Endometrial microvascular endothelial cells (primary cell): ENCODE data around the gene ENC1. TPM values are rescaled to one million over a fixed set of nuclear protein-coding genes. Genes with fewer than 3 reads are reported as not detected.
"Not testable (repeated sequence)": the region's sequence is repeated elsewhere in the genome, so short reads cannot be mapped to it uniquely, and the experiment has no call there.

Source experiments
- in situ Hi-C: cut with HindIII; loops from 2 replicates; pipeline ENCODE4 v1.10.0; 2017; ENCODE audit warnings: low sequenced_read_pairs, low pct_unique_long_range_greater_than_20kb; ENCODE audit errors: inconsistent ontology term
- total RNA-seq: library from RNA; depleted of rRNA; stranded (reverse); fragments of >200 nt; gene quantifications from one replicate; pipeline ENCODE4 v1.2.3, GENCODE V29; 2015; ENCODE audit errors: inconsistent ontology term

The ENC1 gene, protein sequence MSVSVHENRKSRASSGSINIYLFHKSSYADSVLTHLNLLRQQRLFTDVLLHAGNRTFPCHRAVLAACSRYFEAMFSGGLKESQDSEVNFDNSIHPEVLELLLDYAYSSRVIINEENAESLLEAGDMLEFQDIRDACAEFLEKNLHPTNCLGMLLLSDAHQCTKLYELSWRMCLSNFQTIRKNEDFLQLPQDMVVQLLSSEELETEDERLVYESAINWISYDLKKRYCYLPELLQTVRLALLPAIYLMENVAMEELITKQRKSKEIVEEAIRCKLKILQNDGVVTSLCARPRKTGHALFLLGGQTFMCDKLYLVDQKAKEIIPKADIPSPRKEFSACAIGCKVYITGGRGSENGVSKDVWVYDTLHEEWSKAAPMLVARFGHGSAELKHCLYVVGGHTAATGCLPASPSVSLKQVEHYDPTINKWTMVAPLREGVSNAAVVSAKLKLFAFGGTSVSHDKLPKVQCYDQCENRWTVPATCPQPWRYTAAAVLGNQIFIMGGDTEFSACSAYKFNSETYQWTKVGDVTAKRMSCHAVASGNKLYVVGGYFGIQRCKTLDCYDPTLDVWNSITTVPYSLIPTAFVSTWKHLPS
- total RNA-seq: 36.7 TPM

DNA sequence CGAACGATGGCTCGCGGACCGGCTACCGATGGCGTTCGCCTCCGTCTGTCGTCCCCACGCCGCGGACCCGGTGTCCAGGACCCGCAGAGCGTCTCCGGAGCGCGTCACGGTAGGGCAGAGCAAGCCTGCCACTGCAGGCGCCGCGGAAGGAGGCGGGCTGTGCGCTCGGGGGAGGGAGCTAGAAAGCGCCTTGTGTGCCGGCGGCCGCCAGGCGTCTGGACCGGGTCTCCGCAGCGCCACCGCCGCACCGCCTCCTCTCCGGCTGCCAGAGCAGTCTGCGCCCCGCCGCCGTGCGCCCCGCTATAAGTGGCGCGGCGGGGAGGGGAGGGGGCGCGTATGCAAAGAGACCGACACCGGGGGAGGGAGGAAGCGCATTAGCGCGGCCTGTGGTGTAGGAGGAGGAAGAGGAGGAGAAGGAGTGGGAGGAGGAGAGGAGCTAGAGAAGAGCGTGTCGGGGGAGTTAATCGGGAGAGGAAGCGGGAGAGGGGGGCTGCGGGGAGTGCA, at the start of gene ENC1:
TSS of gene ENC1 (minus strand) at position 279 of the 504 bp plus-strand sequence. CDS start 4,243 bp downstream, outside the sequence.
- in situ Hi-C loops: no loop called here

DNA sequence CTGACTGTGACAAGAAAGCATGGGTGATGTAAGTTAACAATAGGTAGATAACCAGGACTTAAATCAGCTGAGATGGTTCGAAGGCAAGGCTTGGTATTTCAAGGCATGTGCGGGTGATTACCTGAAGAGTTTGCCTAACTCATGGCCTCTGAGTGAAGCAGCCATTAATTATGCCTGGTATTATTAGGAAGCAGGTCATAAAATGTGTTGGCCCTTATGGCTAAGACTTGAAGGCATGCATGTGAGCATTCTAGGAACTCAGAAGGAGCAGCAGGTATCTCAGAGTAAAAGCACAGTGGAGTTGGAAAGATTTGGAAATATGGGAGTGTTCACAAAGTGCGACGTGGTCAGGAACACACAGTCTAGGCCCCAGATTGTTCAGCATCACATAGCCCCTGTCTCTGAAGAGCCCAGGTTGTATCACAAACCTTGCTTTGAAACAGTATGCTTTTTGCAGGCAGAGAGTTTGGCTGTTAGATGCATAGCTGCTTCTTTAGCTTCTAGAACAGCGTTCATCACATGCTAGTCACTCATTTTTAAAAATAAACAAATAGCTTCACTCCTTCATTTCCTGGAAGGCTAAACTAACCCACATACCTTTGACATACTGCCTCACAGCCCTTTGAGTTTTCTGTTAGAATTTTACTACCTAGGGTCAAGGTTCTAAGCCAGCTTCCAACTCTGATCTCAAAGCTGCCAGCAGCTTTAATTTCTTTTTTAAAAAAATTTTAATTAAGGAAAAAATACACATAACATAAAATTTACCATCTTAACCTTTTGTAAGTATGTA, 46.6 kb upstream of the ENC1 start:
- in situ Hi-C loops: no loop called here

DNA sequence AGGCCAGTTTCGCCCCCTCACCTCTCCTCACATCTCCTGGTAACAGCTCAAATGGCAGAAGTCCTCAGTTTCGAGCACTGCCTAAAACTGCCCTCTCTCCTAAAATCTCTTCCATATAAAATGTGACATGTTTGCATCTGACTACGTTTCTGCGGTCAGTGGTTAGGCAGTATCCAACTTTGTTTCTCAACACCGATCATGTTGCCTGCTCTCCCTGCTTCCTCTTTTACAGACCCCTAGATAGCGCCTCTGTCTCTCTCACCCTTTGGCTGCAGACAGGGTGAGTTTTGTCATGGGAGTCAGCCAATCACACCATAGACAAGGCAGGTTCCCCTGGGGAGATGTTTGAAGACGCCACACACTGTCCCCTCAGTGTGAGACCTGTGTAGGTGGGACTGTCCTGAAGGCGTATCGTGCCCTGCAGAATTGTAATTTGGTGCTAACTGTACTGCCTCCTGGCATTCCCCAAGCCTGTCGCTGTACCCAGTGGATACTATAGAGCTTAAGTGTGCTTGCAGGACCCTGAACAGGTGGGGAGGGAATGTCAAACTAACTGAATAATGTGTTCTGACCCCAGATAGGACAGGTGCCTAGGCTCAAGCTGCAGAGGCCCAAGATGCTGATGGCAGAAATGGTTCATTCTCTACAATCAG, 45.6 kb upstream of the ENC1 start:
- in situ Hi-C loops: no loop called here

DNA sequence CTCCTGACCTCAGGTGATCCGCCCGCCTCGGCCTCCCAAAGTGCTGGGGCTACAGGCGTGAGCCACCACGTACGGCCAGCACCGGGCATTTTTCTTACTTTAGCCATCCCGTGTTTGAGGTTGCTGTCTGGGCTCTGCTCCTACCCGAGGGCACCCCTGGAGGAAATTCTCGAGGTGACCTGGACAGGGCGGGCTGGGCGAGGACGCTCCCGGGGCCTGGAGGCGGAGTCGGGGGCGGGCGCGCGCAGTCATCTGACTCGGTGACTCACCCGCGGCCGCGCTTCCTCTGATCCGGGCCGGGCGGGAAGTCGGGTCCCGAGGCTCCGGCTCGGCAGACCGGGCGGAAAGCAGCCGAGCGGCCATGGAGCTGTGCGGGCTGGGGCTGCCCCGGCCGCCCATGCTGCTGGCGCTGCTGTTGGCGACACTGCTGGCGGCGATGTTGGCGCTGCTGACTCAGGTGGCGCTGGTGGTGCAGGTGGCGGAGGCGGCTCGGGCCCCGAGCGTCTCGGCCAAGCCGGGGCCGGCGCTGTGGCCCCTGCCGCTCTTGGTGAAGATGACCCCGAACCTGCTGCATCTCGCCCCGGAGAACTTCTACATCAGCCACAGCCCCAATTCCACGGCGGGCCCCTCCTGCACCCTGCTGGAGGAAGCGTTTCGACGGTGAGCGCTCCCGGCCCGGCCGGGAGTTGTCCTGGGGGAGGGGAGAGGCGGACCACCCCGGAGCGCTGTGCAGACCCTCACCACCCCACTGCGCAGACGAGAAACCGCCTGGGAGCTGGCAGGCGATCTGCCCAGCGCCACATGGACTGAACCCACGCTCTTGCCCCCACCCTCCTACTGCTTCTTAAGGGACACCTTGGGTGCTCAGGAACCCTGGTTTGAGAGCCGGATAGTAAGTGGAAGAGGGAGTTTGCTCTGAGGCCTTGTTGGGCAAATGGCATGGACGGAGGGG, 44.6 kb upstream of the ENC1 start, which contains the start of gene HEXB:
TSS of gene HEXB (plus strand) at position 334 of the 952 bp plus-strand sequence. CDS start at position 362, 28 bp downstream.
- in situ Hi-C loops: no loop called here

DNA sequence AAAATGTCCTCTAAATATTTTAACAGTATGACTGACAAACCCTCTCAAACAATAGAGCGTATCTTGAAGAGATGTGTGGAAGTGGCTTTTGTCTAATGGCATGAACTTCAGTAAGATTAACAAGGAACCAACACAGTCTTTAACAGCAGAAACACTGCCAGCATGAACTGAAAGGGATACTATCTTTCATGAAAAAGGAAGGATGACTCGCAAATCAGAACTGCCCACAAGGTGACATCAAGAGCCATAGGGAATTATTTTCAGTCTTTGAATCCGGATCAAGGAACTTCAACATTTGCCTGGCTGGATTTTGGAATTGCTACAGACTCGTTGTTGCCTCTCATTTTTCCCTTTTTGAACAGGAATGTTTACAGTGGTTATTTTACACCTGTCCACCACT, 39.4 kb upstream of the ENC1 start:
- in situ Hi-C loops: no loop called here

DNA sequence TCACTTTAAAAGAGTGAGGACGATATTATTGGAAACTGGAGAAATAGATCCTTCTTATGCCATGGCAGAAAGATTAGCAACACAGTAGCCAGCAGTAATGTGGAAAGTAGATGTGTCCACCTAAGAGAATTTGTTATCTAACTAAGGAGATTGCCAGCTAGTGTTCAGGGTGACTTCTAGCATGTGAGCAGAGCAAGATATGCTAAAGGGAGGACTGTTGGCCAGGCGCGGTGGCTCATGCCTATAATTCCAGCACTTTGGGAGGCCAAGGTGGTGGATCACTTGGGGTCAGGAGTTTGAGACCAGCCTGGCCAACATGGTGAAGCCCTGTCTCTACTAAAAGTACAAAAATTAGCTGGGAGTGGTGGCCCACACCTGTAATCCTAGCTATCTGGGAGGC, 38.8 kb upstream of the ENC1 start:
- in situ Hi-C loops: not testable (repeated sequence)

DNA sequence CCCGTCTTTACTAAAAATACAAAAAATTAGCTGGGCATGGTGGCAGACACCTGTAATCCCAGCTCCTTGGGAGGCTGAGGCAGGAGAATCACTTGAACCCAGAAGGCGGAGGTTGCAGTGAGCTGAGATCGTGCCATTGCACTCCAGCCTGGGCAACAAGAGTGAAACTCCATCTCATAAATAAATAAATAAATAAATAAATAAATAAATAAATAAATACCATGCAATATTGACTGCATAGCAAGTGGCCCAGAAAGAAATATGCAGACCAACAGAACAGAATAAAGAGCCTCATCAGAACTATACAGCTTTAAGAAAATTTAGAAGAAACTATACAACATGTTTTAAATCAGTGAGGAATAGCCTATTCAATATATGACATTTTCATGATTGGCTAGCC, 37.6 kb upstream of the ENC1 start:
- in situ Hi-C loops: not testable (repeated sequence)

DNA sequence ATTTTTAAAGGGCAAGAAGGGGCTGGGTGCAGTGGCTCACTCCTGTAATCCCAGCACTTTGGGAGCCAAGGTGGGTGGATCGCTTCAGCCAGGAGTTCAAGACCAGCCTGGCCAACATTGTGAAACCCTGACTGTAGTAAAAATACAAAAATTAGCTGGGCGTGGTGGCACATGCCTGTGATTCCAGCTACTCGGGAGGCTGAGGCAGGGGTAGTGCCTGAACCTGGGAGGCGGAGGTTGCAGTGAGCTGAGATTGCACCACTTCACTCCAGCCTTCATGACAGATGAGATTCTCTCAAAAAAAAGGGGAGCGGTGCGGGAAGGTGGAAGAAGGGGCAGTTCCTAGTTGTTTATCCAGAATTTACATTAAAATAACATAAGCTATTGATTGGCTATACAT, 35.9 kb upstream of the ENC1 start:
- in situ Hi-C loops: not testable (repeated sequence)

DNA sequence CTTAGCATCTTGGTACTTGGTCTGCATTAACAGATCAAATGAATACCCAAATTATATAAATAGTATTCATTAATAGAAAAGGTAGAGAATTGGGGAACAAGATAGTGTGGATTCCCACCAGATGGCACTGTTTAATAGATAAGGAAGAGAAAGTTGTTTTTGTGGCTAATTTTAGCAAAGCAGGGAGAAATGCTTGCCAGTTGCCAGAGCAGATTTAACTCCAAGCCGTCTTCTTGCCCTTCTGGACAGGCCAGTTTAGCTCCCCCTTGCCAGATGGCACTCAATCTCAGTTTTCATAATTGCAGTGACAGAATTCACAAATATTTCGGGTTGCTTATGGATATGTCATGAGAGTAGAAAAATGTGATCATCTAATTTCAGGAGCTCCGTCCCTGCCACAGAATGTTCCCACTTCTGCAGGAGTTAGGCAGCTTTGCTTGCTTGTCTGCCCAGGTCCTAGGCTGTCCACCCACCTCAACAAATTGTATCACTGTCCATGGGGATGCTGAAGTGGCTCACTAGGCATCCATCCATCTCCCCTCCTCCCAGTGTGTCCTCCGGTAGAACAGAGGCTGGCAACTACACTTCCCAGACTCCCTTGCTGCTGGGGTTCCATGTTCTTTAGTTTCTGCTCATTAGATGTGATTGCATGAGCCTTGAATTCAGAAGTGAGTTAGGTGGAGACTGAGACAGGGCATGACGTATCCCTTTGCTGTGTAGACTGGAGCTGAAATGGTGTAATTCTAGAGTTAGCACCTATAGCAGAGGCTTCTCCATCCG, 32.7 kb upstream of the ENC1 start:
- in situ Hi-C loops: loop anchor here (25.0 kb wide), 1 partner anchor 761 kb away; no protein-coding TSS in a partner anchor

DNA sequence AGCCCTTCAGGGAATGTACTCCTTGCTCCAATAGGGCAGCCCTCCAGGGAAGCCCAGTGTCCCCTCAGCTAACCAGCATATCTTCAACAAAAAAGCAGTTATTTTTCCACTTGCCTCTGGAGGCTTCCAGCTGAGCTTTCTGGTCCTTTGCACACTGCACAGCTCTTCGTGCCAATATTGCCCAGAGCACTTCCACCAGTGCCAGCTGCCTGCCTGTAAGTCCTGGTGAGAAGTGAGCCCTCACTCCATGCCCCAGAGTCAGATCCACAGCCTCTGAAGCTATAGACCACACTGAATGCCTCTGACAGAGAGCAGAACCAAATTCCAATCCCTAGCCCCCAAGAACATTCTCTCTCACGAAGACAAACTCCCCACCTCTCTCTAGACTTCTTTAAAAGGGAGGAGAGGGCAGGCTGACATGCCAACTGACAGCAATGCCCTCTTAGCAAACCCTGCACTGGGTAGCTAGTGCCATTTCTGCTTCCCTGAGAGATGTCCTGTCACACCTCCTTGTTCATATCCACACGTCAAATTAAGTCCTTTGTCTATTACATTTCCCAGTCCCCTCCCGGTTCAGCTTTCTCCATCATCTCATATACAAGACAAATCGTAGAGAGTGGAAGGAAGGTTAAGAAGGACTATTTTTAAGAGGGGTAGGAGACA, 31.8 kb upstream of the ENC1 start:
- in situ Hi-C loops: loop anchor here (25.0 kb wide), 1 partner anchor 760 kb away; no protein-coding TSS in a partner anchor

DNA sequence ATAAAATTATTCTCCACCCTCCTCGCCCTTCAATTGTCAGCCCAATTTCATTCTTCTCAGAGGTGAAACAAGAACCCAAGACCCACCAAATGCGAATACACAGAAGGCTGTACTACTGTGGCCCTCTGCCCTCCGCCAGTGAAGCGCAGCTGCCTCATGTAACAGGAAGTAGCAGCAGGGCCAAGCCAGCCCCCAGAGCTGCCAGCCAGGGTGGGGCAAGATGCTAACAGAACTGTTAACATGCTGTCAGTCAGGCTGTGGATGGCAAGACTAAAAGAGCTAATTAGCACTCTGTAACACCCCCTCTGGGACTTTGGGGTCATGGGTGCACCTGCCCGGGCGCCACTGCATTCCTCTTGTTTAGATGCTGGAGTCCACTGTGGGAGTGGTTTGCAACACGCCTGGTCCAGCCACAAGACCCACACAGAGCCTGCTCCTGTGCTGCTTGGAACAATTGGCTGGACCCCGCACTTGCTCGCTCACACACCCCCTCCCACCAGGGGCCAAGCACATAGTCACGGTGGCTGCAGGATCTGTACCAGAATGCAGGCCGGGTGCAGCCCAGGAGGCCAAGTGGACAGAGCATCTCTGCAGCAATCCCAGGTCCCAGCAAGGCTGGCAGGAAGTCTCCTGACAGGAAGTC, 30.0 kb upstream of the ENC1 start:
- in situ Hi-C loops: loop anchor here (25.0 kb wide), 1 partner anchor 758 kb away; no protein-coding TSS in a partner anchor

DNA sequence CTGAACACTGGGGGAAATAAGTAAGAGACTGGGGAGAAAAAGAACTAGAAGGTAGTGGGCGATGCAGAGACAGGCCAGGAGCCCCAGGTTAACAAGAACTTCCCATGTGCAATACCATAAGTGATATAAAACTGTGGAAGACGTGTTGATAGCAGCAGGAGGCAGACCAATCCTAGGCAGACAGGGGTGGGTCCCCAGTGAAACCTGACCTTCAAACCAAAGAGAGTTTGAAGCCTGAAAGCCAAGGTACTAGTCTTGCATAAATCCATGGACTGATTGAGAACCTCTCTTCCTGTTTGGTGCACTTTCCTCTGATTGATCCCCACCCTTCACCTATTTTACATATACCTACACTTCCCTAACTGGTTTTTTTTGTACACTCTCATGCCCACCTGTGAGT, 29.3 kb upstream of the ENC1 start:
- in situ Hi-C loops: loop anchor here (25.0 kb wide), 1 partner anchor 758 kb away; no protein-coding TSS in a partner anchor

DNA sequence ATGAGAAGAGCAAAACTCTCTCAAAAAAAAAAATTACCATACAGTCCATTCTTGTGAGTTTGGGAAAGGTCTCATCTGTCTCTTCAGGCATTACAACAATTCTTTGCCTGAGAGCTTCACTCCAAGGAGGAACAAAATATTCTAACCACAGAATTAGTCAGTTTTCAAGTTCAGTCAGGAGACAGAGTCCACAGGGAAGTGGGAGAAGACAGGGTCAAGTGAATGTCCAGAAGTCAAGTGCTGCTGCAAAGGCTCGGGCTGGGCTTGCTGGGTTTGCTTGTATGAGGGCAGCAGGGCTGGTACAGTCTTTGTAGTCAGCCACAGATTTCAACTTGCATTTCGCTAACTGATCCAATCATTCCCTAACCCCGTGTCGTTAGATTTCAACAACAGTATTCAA, 26.9 kb upstream of the ENC1 start:
- in situ Hi-C loops: loop anchor here (25.0 kb wide), 1 partner anchor 755 kb away; no protein-coding TSS in a partner anchor

DNA sequence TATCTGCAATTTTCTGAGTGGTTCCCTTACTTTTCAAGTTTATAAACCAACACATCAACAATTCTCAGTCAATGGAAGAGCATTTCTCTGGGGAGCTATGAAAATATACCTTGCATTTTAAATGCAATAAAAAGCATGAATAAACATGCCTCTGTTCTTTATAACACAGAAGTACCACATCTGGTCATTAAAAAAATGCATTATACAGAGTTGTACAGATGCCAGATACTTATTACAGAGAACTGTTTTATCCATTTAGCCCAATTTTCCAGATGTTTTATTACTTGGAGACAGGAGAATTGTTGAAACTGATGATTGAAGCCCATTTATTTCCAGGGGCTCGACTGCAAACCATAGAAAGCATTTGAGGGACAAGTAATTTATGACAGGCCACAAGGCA, 25.3 kb upstream of the ENC1 start:
- in situ Hi-C loops: loop anchor here (25.0 kb wide), 1 partner anchor 754 kb away; no protein-coding TSS in a partner anchor

DNA sequence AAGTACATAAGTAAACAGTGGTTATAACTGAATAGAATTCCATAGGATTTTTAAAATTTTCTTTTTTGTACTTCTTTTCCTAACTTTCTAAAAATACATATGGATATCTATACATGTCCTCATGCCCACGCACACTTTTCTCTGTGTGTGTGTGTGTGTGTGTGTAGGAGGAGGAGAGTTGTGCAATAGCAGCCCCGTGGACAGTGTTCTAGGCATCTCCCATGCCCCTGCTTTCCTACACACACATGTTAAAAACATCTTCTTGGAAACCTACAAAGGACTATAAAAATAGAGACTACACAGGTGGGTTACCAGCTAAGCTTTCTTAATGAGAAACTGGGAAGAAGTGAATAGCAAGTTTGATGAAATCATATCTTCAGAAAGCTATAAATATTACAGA, 24.7 kb upstream of the ENC1 start:
- in situ Hi-C loops: loop anchor here (25.0 kb wide), 1 partner anchor 753 kb away; no protein-coding TSS in a partner anchor

DNA sequence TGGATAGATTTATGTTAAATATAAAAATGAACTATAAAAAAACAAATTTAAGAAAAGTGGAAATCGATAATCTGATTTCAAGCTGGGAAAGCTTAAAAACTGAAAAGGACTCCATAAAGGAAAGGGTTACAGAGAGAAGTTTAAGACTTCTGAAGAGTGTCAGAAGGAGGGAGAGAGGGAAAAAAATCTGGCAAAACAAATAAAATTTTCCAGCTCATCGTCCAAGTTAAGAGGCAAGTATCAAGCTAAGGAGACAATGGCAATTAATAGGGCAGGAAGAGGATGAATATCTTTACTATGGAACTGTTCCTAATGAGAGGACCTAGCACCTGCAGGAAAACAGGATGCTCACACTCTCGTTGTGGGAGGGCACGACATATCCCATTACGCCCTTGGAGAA, 24.0 kb upstream of the ENC1 start:
- in situ Hi-C loops: loop anchor here (25.0 kb wide), 1 partner anchor 752 kb away; no protein-coding TSS in a partner anchor
